ENCODE results near the gene SOX21. TPM values are rescaled to one million over a fixed set of nuclear protein-coding genes. Genes with fewer than 3 reads are reported as not detected.

The SOX21 gene
- polyA plus RNA-seq, 1 donor from 2014 or later = 0.35 TPM

- no peak for TF ChIP-seq MXI1 (conservative IDR thresholded peaks at IDR 0.05; ENCODE audit: poor library complexity, severe bottlenecking)
- no peak for TF ChIP-seq EZH2 (IDR thresholded peaks at IDR 0.05; ENCODE audit: borderline replicate concordance, insufficient read depth, low read length, poor library complexity, severe bottlenecking)
- TF ChIP-seq RAD21 (conservative IDR thresholded peaks at IDR 0.05) = no peak
- no peak for TF ChIP-seq TAF1 (IDR thresholded peaks at IDR 0.05; ENCODE audit: low read depth)
- TF ChIP-seq REST (IDR thresholded peaks at IDR 0.05; ENCODE audit: borderline replicate concordance) = no peak
- TF ChIP-seq SMC3 (conservative IDR thresholded peaks at IDR 0.05; ENCODE audit: poor library complexity) = no peak
- TF ChIP-seq EP300 (conservative IDR thresholded peaks at IDR 0.05; ENCODE audit: poor library complexity, severe bottlenecking) = no peak
- no peak for TF ChIP-seq POLR2AphosphoS5 (IDR thresholded peaks at IDR 0.05)
- TF ChIP-seq CTCF (IDR thresholded peaks at IDR 0.05; ENCODE audit: poor library complexity, severe bottlenecking) = no peak
- H2AFZ ChIP-seq (ENCODE audit: low read depth, low read length) = no peak overlapping the region
- H3K9ac ChIP-seq (ENCODE audit: low read length) = no peak overlapping the region
- no peaks in the 10 kb centered on the region for H3K9me3 ChIP-seq (ENCODE audit: low read length)
- H4K20me1 ChIP-seq (ENCODE audit: insufficient read depth) = no peaks in the 10 kb centered on the region
- no peak overlapping the region for H3K4me2 ChIP-seq (ENCODE audit: low read length)
- no peaks in the 10 kb centered on the region for H3K36me3 ChIP-seq (ENCODE audit: insufficient read depth, low read length)
- H3K79me2 ChIP-seq (replicated peaks; ENCODE audit: insufficient read depth, low read length) = no peaks in the 10 kb centered on the region
- no peak overlapping the region for H3K27ac ChIP-seq (ENCODE audit: low read length)
- no peaks in the 10 kb centered on the region for H3F3A ChIP-seq (ENCODE audit: insufficient read depth, low read length, poor library complexity, severe bottlenecking)
- no peaks in the 10 kb centered on the region for H3K27me3 ChIP-seq (ENCODE audit: insufficient read depth, low read depth, low read length)
- no peak overlapping the region for H3K4me3 ChIP-seq (ENCODE audit: low read length)
- no peaks in the 10 kb centered on the region for H3K9me2 ChIP-seq (ENCODE audit: insufficient read depth, low read length)
These were observed 41.0 kb upstream of the SOX21 start for GRCh38 chr13:94753327-94753726.

GRCh38 chr13:94749162-94749561, 36.8 kb upstream of the SOX21 start:
- Histone ChIP-seq H3K9me3 (ENCODE audit: low read length) (no peaks in the 10 kb centered on the region), H3K79me2 (replicated peaks; ENCODE audit: insufficient read depth, low read length) (no peaks in the 10 kb centered on the region), H3K27me3 (ENCODE audit: insufficient read depth, low read depth, low read length) (no peaks in the 10 kb centered on the region), H3K4me3 (ENCODE audit: low read length) (no peak overlapping the region), H3K36me3 (ENCODE audit: insufficient read depth, low read length) (no peaks in the 10 kb centered on the region), H3K9ac (ENCODE audit: low read length) (no peak overlapping the region), H3K4me2 (ENCODE audit: low read length) (no peak overlapping the region), H3K27ac (ENCODE audit: low read length) (no peak overlapping the region), H2AFZ (ENCODE audit: low read depth, low read length) (no peak overlapping the region), H3K9me2 (ENCODE audit: insufficient read depth, low read length) (no peaks in the 10 kb centered on the region), H4K20me1 (ENCODE audit: insufficient read depth) (no peaks in the 10 kb centered on the region), H3F3A (ENCODE audit: insufficient read depth, low read length, poor library complexity, severe bottlenecking) (no peaks in the 10 kb centered on the region)
- TF ChIP-seq SMC3 (conservative IDR thresholded peaks at IDR 0.05; ENCODE audit: poor library complexity) (no peak), MXI1 (conservative IDR thresholded peaks at IDR 0.05; ENCODE audit: poor library complexity, severe bottlenecking) (no peak), EP300 (conservative IDR thresholded peaks at IDR 0.05; ENCODE audit: poor library complexity, severe bottlenecking) (no peak), EZH2 (IDR thresholded peaks at IDR 0.05; ENCODE audit: borderline replicate concordance, insufficient read depth, low read length, poor library complexity, severe bottlenecking) (no peak), RAD21 (conservative IDR thresholded peaks at IDR 0.05) (no peak), CTCF (IDR thresholded peaks at IDR 0.05; ENCODE audit: poor library complexity, severe bottlenecking) (no peak), POLR2AphosphoS5 (IDR thresholded peaks at IDR 0.05) (no peak), REST (IDR thresholded peaks at IDR 0.05; ENCODE audit: borderline replicate concordance) (no peak), TAF1 (IDR thresholded peaks at IDR 0.05; ENCODE audit: low read depth) (no peak)
